ENCODE measurements around the gene ZNF467. TPM values are rescaled to one million over a fixed set of nuclear protein-coding genes. Genes with fewer than 3 reads are reported as not detected.

The ZNF467 gene
- total RNA-seq, 1 donor from 2014 or later = 0.17 TPM

DNA sequence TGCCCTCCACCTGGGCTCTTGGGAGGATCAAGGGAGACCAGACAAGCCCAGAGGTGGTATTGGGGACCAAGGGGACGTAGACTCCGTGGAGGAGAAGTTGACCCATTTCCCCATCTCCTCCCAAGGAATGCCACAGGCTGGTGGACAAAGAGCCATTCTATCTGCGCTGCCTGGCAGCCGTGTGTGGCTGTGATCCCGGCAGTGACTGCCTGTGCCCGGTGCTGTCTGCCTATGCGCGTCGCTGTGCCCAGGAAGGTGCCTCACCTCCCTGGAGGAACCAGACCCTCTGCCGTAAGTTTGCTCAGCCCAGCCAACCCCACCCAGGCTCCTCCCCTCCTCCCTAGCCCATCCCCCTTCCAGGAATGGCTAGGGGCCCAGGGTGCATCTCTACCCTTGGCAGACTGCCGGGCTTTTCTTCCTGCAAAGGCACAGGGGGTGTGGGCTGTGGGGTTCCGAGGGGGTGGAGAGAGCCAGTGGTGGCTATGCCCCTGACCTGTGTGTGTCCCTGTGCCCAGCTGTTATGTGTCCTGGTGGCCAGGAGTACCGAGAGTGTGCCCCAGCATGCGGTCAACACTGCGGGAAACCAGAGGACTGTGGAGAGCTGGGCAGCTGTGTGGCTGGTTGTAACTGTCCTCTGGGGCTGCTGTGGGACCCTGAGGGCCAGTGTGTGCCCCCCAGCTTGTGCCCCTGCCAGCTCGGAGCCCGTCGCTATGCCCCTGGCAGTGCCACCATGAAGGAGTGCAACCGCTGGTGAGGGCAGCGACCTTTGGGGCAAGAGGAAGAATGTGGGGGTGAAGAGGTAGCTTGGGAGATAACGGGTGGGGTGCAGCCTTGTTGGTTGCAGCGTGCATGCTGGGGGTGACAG is 10.2 kb upstream of the ZNF467 start:
- Histone ChIP-seq H3K27ac (no peak overlapping the region), H4K20me1 (ENCODE audit: low read depth) (no peaks in the 10 kb centered on the region), H3K9ac (no peak overlapping the region), H2AFZ (replicated peaks) (no peak overlapping the region), H3K4me3 (no peak overlapping the region), H3K4me1 (peaks cover 6% of the 10 kb centered on the region), H3K27me3 (peaks cover 28% of the 10 kb centered on the region), H3F3A (ENCODE audit: low read depth) (no peaks in the 10 kb centered on the region), H3K9me3 (ENCODE audit: low read depth) (no peaks in the 10 kb centered on the region), H3K36me3 (no peaks in the 10 kb centered on the region), H3K79me2 (ENCODE audit: low read depth) (no peaks in the 10 kb centered on the region), H3K4me2 (peak overlapping the region; percentile 27)
- no peak for TF ChIP-seq EZH2phosphoT487 (IDR thresholded peaks at IDR 0.05)
- no peak for TF ChIP-seq EZH2 (IDR thresholded peaks at IDR 0.05)
- TF ChIP-seq CTCF (IDR thresholded peaks at IDR 0.05) = no peak
- Mint-ChIP-seq H3K27ac (no peak overlapping the region), H3K36me3 (no peaks in the 10 kb centered on the region), H3K4me3 (no peak overlapping the region), H3K4me1 (peaks cover 10% of the 10 kb centered on the region), H3K9me3 (no peaks in the 10 kb centered on the region), H3K27me3 (ENCODE audit: insufficient read depth, low read depth) (peaks cover 13% of the 10 kb centered on the region)
- peak; percentile 31 for DNase-seq (ENCODE audit: low spot score)

- no peak overlapping the region for H3K27ac ChIP-seq
- no peaks in the 10 kb centered on the region for H3K36me3 Mint-ChIP-seq
- H4K20me1 ChIP-seq (ENCODE audit: low read depth) = no peaks in the 10 kb centered on the region
- H3K9me3 Mint-ChIP-seq = no peaks in the 10 kb centered on the region
- DNase-seq (ENCODE audit: low spot score) = no peak
- peaks cover 20% of the 10 kb centered on the region for H3K27me3 ChIP-seq
- no peaks in the 10 kb centered on the region for H3K9me3 ChIP-seq (ENCODE audit: low read depth)
- H2AFZ ChIP-seq (replicated peaks) = no peak overlapping the region
- TF ChIP-seq EZH2 (IDR thresholded peaks at IDR 0.05) (no peak), CTCF (IDR thresholded peaks at IDR 0.05) (no peak), EZH2phosphoT487 (IDR thresholded peaks at IDR 0.05) (no peak)
- no peaks in the 10 kb centered on the region for H3K36me3 ChIP-seq
- H3K27ac Mint-ChIP-seq = no peak overlapping the region
- H3F3A ChIP-seq (ENCODE audit: low read depth) = no peaks in the 10 kb centered on the region
- no peaks in the 10 kb centered on the region for H3K79me2 ChIP-seq (ENCODE audit: low read depth)
- peaks cover 9% of the 10 kb centered on the region for H3K4me1 Mint-ChIP-seq
- H3K27me3 Mint-ChIP-seq (ENCODE audit: insufficient read depth, low read depth) = peaks cover 15% of the 10 kb centered on the region
- no peak overlapping the region for H3K4me2 ChIP-seq
- no peak overlapping the region for H3K4me3 Mint-ChIP-seq
- H3K9ac ChIP-seq = no peak overlapping the region
- H3K4me3 ChIP-seq = no peak overlapping the region
- peaks cover 6% of the 10 kb centered on the region for H3K4me1 ChIP-seq
Measured at GRCh38 chr7:149782682-149783345, 9.4 kb upstream of the ZNF467 start.

- Mint-ChIP-seq H3K27me3 (ENCODE audit: insufficient read depth, low read depth) (peaks cover 15% of the 10 kb centered on the region), H3K27ac (peak overlapping the region; percentile 63), H3K36me3 (no peaks in the 10 kb centered on the region), H3K9me3 (no peaks in the 10 kb centered on the region), H3K4me3 (no peak overlapping the region), H3K4me1 (peaks cover 9% of the 10 kb centered on the region)
- no peak overlapping the region for H3K4me3 ChIP-seq
- H3K36me3 ChIP-seq = no peaks in the 10 kb centered on the region
- no peak overlapping the region for H3K4me2 ChIP-seq
- no peaks in the 10 kb centered on the region for H3F3A ChIP-seq (ENCODE audit: low read depth)
- peaks cover 6% of the 10 kb centered on the region for H3K4me1 ChIP-seq
- no peaks in the 10 kb centered on the region for H3K79me2 ChIP-seq (ENCODE audit: low read depth)
- no peak for DNase-seq (ENCODE audit: low spot score)
- TF ChIP-seq EZH2phosphoT487 (IDR thresholded peaks at IDR 0.05) (no peak), CTCF (IDR thresholded peaks at IDR 0.05) (no peak), EZH2 (IDR thresholded peaks at IDR 0.05) (no peak)
- H3K9me3 ChIP-seq (ENCODE audit: low read depth) = no peaks in the 10 kb centered on the region
- no peak overlapping the region for H2AFZ ChIP-seq (replicated peaks)
- no peaks in the 10 kb centered on the region for H4K20me1 ChIP-seq (ENCODE audit: low read depth)
- no peak overlapping the region for H3K27ac ChIP-seq
- H3K27me3 ChIP-seq = peaks cover 12% of the 10 kb centered on the region
- H3K9ac ChIP-seq = no peak overlapping the region
Measured at GRCh38 chr7:149781921-149782320, 8.5 kb upstream of the ZNF467 start.
